CD4-positive, alpha-beta T cell treated with Interleukin-10 for 1 hour (primary cell): Measurements from ENCODE around the gene LRFN5.
"Not testable (repeated sequence)": the region's sequence is repeated elsewhere in the genome, so short reads cannot be mapped to it uniquely, and the experiment has no call there.

Source experiments
- DNase-seq: peaks from one replicate; pipeline ENCODE4 v3.0.0-alpha.2; 2020

LRFN5 gene

DNA sequence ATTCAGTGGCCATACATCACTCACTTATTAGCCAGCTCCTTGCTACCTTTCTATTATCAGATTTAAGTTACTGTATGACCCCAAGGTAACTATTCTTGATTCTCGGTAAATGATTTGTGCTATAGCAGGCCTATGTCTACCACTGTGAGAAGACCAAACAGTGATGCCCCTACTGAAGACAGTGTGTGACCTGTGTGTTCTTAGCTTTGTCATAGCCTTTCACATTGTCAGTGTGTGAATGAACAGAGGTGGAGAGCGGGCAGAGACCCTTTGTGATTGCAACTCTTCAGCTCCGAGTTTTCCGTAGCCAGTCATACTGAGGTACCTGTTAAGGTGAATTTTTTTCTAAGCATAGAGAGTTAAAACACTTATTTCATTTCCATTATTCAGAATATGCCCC is 294.0 kb downstream of the LRFN5 start:
- no peak for DNase-seq

DNA sequence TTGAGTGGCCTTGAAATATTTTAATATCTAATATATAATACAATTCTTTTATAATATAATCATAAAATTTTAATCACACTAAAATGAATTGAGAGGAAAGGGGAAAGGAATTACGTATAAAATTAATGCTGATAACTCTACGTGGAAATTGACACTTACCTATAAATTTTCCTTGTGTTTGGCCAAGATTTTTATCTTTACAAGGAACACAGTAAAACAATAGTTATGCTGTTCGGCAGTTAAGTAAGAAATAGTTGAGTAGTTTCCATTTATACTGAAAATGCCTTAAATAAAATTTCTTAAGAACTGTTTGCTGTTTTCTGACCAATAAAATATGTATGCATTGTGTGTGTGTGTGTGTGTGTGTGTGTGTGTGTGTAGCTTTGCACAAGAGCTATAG is 294.4 kb downstream of the LRFN5 start:
- DNase-seq: no peak

DNA sequence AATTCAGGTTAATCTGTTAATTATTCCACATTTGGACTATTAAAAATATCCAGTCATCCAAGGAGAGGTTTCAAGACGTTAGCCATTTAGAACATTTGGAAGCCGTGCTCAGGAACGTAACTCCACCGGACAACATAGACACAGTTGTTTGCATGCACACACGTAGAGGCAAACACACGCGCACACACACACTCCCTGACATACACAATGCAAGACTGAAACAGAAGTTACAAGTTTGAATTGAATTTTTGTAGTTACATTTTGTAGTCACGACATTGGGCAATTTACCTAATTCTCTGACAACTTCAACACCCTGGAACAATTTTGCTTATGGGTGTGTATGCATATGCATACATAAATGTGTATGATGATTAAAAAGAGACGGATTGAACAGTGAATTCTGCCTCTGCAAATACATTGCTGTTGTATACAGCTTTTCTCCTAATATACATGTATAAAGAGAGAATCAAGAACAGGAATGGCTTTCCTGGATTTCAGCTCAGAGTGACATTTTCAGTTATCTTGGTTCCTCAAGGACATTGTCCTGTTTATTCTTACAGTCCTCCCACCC is 298.8 kb downstream of the LRFN5 start:
- DNase-seq: no peak

DNA sequence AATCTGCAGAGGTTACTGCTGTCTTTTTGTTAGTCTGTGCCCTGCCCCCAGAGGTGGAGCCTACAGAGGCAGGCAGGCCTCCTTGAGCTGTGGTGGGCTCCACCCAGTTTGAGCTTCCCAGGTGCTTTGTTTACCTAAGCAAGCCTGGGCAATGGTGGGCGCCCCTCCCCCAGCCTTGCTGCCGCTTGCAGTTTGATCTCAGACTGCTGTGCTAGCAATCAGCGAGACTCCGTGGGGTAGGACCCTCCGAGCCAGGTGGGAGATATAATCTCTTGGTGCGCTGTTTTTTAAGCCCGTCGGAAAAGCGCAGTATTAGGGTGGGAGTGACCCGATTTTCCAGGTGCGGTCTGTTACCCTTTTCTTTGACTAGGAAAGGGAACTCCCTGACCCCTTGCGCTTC is 304.5 kb downstream of the LRFN5 start:
- not testable (repeated sequence) for DNase-seq

DNA sequence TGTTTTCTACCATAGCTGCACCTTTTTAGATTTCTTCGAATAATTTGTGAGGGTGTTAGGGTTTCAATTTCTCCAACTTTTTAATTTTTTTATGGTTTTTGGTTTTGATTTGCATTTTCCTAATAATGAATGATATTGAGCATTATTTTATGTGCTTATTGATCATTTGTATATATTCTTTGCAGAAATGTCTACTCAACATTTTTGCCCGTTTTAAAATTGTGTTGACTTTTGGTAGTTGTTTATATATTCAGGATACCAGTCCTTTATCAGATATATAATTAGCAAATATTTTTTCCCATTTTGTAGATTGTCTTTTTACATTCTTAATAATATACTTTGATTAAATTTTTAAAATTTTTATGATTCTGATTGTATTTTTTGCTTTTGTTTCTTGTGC is 306.7 kb downstream of the LRFN5 start:
- no peak for DNase-seq

DNA sequence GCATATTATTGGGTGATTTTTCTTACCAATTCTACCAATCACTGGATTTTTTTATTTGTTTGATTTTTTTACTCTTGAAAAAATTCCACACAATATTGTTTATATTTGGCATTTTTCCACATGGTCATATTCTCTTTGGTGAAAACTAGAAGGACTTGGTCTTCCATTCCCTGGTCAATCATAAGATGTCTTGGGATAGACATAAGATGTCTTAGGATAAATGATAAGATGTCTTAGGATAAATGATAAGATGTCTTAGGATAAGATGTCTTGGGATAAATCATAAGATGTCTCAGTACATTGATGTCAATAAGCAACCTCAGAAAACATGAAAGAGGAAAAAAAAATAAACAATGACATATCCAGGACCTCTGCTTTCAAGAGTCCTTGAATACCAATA is 309.1 kb downstream of the LRFN5 start:
- no peak for DNase-seq

DNA sequence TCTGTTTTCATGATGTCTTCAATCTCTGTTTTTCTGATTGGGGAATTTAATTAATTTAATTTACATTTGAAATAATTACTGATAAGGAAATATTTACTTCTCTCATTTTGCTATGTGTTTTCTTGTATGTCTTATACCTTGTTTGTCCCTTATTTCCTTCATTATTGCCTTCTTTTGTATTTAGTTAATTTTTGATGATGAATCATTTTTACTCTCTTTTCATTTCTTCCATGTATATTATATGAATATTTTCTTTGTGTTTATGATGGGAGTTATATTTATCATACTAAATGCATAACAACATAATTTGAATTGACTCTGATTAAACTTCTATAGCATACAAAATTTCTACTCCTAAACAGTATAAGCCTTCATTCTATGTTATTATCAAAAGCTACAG is 309.6 kb downstream of the LRFN5 start:
- no peak for DNase-seq

DNA sequence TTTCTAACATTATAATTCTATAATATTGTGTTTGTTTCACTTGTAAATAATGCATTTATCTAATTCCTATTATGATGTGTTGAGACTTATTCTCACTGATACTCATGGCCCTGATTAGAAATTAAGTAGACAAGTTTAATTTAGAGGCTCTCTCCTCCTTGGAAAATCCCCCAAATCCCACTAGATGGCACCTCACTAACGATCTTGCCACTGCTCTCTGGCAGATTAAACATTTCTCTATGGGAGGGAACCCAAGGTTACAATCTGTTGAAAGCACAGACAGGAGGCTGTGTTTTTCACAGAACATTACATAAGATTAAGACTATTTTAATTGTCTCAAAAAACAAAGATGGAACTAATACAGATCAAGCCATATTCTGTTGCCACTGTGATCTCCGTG is 318.7 kb downstream of the LRFN5 start:
- DNase-seq: no peak

DNA sequence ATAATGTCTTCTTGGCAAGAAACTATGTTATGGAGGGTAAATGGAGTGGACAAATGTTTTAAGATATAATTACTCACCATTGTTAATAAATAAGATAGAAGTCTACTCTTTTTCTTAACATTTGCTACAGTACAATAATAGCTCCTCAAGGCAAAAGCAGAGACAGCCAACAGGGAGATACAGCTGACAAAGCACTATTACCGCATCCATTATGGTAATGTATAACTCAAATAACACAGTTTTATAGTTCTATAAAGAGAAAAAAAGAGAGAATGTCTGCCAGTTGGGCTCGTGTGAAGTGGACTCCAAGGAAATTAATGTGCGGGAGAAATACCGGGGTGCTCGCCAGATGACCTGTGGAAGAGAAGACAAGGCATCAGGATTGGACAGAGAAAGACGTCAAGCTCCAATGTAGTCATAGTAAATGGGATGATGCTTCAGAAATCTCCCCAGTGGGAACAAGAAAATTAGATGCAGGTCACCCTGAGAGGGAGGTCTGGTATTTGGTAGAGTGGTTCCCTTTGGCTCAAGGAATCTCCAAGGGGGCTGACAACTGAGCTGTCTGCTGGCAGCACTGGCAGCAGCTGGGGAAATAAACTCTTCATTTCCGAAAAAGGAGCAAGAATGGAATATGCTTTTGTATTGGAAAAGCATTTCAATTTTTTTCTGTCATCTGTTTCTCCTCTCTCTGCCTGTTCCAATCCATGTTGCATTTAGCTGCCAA is 343.9 kb downstream of the LRFN5 start:
- no peak for DNase-seq
